K562 (cell line): ENCODE measurements around the gene XPO6. TPM values are rescaled to one million over a fixed set of nuclear protein-coding genes. Genes with fewer than 3 reads are reported as not detected.

ENCODE experiments used
- CTBP1 ChIP-seq: fragments of 450-650 bp; IDR thresholded peaks from 2 replicates; pipeline ENCODE4 v1.6.1; 2016; ENCODE audit warnings: borderline replicate concordance
- ERF ChIP-seq: fragments of 450-650 bp; formaldehyde crosslinking; IDR thresholded peaks from 2 replicates; pipeline ENCODE4 v1.4.0; 2020; ENCODE audit warnings: mild to moderate bottlenecking, mixed read lengths
- HDAC2 ChIP-seq: fragments of 450-650 bp; IDR thresholded peaks from 2 replicates; pipeline ENCODE4 v1.6.1; 2016; ENCODE audit warnings: mild to moderate bottlenecking
- HDAC6 ChIP-seq: IDR thresholded peaks from 2 replicates; pipeline ENCODE4 v1.6.1; 2012; ENCODE audit warnings: low read depth, mild to moderate bottlenecking, control low read depth, inconsistent platforms, low read length, moderate library complexity
- MECOM ChIP-seq: fragments of 250-450 bp; sonication (Bioruptor Pico); IDR thresholded peaks from 2 replicates; pipeline ENCODE4 v1.8.0; 2022; ENCODE audit warnings: inconsistent platforms
- MEF2A ChIP-seq: IDR thresholded peaks from 2 replicates; pipeline ENCODE4 v1.6.1; 2011; ENCODE audit warnings: low read depth, mild to moderate bottlenecking, low read length, moderate library complexity; ENCODE audit not compliant: control insufficient read depth
- MTF1 ChIP-seq: fragments of 250-450 bp; sonication (Bioruptor Pico); IDR thresholded peaks from 2 replicates; pipeline ENCODE4 v1.9.0; 2021; ENCODE audit warnings: moderate library complexity, mild to moderate bottlenecking, inconsistent platforms, borderline replicate concordance
- PHB2 ChIP-seq: fragments of 450-650 bp; IDR thresholded peaks from 2 replicates; pipeline ENCODE4 v1.6.1; 2017; ENCODE audit warnings: low read depth
- POLR3G ChIP-seq: IDR thresholded peaks from 2 replicates; pipeline ENCODE4 v1.6.1; 2011; ENCODE audit not compliant: insufficient read length, insufficient replicate concordance; ENCODE audit errors: extremely low read depth
- POU5F1 ChIP-seq: fragments of 150-350 bp; IDR thresholded peaks from 2 replicates; pipeline ENCODE4 v1.6.1; 2014; ENCODE audit warnings: borderline replicate concordance, low read length, low read depth, mild to moderate bottlenecking; ENCODE audit not compliant: partially characterized antibody
- PRMT5 ChIP-seq: sonication (generic); formaldehyde crosslinking; IDR thresholded peaks from 2 replicates; pipeline ENCODE4 v1.5.0; 2020; ENCODE audit warnings: missing genetic modification reagents
- PTRF ChIP-seq: fragments of 450-650 bp; IDR thresholded peaks from 2 replicates; pipeline ENCODE4 v1.6.1; 2016; ENCODE audit warnings: mild to moderate bottlenecking, missing genetic modification characterization, missing compliant biosample characterization
- RBM14 ChIP-seq: fragments of 200-400 bp; formaldehyde crosslinking; IDR thresholded peaks from 2 replicates; pipeline ENCODE4 v1.6.1; 2018; ENCODE audit warnings: low read depth, mild to moderate bottlenecking, low read length, moderate library complexity, borderline replicate concordance; ENCODE audit not compliant: insufficient read depth
- SLC30A9 ChIP-seq: fragments of 250-450 bp; sonication (Bioruptor Pico); IDR thresholded peaks from 2 replicates; pipeline ENCODE4 v1.8.0; 2022; ENCODE audit warnings: mild to moderate bottlenecking, moderate library complexity
- SUPT5H ChIP-seq: fragments of 450-650 bp; IDR thresholded peaks from 2 replicates; pipeline ENCODE4 v1.6.1; 2016
- TSC22D4 ChIP-seq: fragments of 450-650 bp; IDR thresholded peaks from 2 replicates; pipeline ENCODE4 v1.6.1; 2016; ENCODE audit warnings: missing genetic modification characterization, missing biosample characterization, control low read depth
- XRCC4 ChIP-seq: IDR thresholded peaks from one replicate; pipeline ENCODE4 v1.6.1; 2011; ENCODE audit not compliant: insufficient read depth, insufficient read length; ENCODE audit errors: extremely low read depth
- ZBTB33 ChIP-seq: sonication (generic); formaldehyde crosslinking; IDR thresholded peaks from 2 replicates; pipeline ENCODE4 v1.8.1; 2023; ENCODE audit warnings: mild to moderate bottlenecking, missing genetic modification reagents
- ZNF121 ChIP-seq: sonication (generic); formaldehyde crosslinking; conservative IDR thresholded peaks from 2 replicates; pipeline ENCODE4 v1.8.0; 2022; ENCODE audit warnings: missing genetic modification reagents
- ZNF57 ChIP-seq: fragments of 450-650 bp; formaldehyde crosslinking; IDR thresholded peaks from 2 replicates; pipeline ENCODE4 v1.4.0; 2020; ENCODE audit warnings: mild to moderate bottlenecking, moderate library complexity
- ZNF609 ChIP-seq: sonication (generic); formaldehyde crosslinking; IDR thresholded peaks from 2 replicates; pipeline ENCODE4 v1.8.1; 2023; ENCODE audit warnings: missing genetic modification reagents, mild to moderate bottlenecking, borderline replicate concordance
- ZNF740 ChIP-seq, 3 experiments: fragments of 200-800 bp in 1 of 3; sonication (Bioruptor generic) in 1 of 3; sonication (generic) in 1 of 3; formaldehyde crosslinking in 1 of 3; IDR thresholded peaks; 2 replicates each; pipeline versions ENCODE4 v1.6.1 to v1.8.0; 2016 to 2022; ENCODE audit warnings: mild to moderate bottlenecking in 2 of 3, missing compliant biosample characterization in 2 of 3, missing genetic modification characterization in 2 of 3, missing genetic modification reagents in 1 of 3
- polyA plus RNA-seq, 8 experiments: library from polyadenylated mRNA; depleted of rRNA in 4 of 8; stranded (reverse) in 5 of 8; unstranded in 3 of 8; fragments of >200 nt; fragmentation: Nextera tagmentation in 2 of 8; fragmentation: Illumina TruSeq in 1 of 8; extraction: Ambion mirVana in 2 of 8; extraction: Trizol in 1 of 8; gene quantifications; 2 replicates each; pipeline versions ENCODE4 v1.2.1 to v1.2.3, GENCODE V29; 2011 to 2014; ENCODE audit warnings: inconsistent platforms in 1 of 8, missing spikeins in 1 of 8
- total RNA-seq, 7 experiments: library from RNA; depleted of rRNA in 6 of 7; stranded (reverse); fragments of >200 nt in 6 of 7; fragmentation: Illumina TruSeq in 2 of 7; extraction: Trizol in 2 of 7; gene quantifications; 2 replicates each; pipeline versions ENCODE4 v1.2.1 to v1.2.3, GENCODE V29; 2011 to 2021; ENCODE audit warnings: low replicate concordance in 1 of 7

XPO6 gene
- total and polyA plus RNA-seq, 9 of the 15 experiments (the other 6 are each of a cell fraction or from before 2014, with no cell fraction given): 11.2 to 196 (median 119) TPM

- TF ChIP-seq XRCC4 (no peak), MECOM (no peak), HDAC2 (peak; percentile 41; the same call in 1 of the 2 replicates), ERF (CRISPR knock-in tag) (no peak), ZNF740 (CRISPR knock-in tag; IDR thresholded peaks at IDR 0.05) (no peak), ZNF740 (tag; IDR thresholded peaks at IDR 0.05) (no peak), RBM14 (no peak), ZNF121 (CRISPR knock-in tag) (no peak), SUPT5H (peak; percentile 55), PHB2 (no peak), CTBP1 (peak; percentile 31; the same call in 1 of the 2 replicates), PTRF (tag) (no peak), SLC30A9 (CRISPR knock-in tag) (no peak), MTF1 (CRISPR knock-in tag) (no peak), ZBTB33 (CRISPR knock-in tag) (no peak), ZNF609 (CRISPR knock-in tag) (peak; percentile 29; the same call in 1 of the 2 replicates), PRMT5 (CRISPR knock-in tag) (no peak), MEF2A (no peak), ZNF57 (CRISPR knock-in tag) (no peak), POLR3G (no peak), POU5F1 (no peak), HDAC6 (no peak), TSC22D4 (tag) (no peak)
These were observed 681 bp downstream of the XPO6 start (continued) for GRCh38 chr16:28210979-28211588.
